Thyroid gland (tissue), 4 donors: ENCODE data around the gene MSMP. TPM values are rescaled to one million over a fixed set of nuclear protein-coding genes. Genes with fewer than 3 reads are reported as not detected.

Experiments used
- DNase-seq, 2 donors: peaks; one replicate each; pipeline ENCODE4 v3.0.0-alpha.2; 2019
- H3K27ac ChIP-seq, 3 donors: fragments of 200-600 bp; sonication (generic); 1 replicate in 2 of 3; 2 replicates in 1 of 3; pipeline ENCODE4 v1.5.1; 2016 to 2019; ENCODE audit warnings: mild to moderate bottlenecking in 1 of 3, moderate library complexity in 1 of 3
- H3K27me3 ChIP-seq: fragments of 200-600 bp; sonication (generic); one replicate; pipeline ENCODE4 v1.5.1; 2019
- H3K36me3 ChIP-seq, 2 donors: fragments of 200-600 bp; sonication (generic); one replicate each; pipeline ENCODE4 v1.5.1; 2016 to 2019
- H3K4me1 ChIP-seq, 2 donors: fragments of 200-600 bp; sonication (generic); one replicate each; pipeline ENCODE4 v1.5.1; 2017 to 2019
- H3K4me3 ChIP-seq, 3 donors: fragments of 200-600 bp; sonication (generic); replicated peaks in 1 of 3; 1 replicate in 2 of 3; 2 replicates in 1 of 3; pipeline ENCODE4 v1.5.1; 2016; ENCODE audit warnings: mild to moderate bottlenecking in 1 of 3
- H3K9me3 ChIP-seq: fragments of 200-600 bp; sonication (generic); one replicate; pipeline ENCODE4 v1.5.1; 2017
- CTCF ChIP-seq, 6 experiments: fragments of 200-600 bp in 3 of 6; fragments of 450-650 bp in 3 of 6; sonication (generic) in 3 of 6; IDR thresholded peaks; one replicate each; pipeline ENCODE4 v1.5.1; 2016 to 2019; ENCODE audit warnings: antibody characterized with exemption in 6 of 6, mild to moderate bottlenecking in 2 of 6, inconsistent platforms in 1 of 6, moderate library complexity in 1 of 6
- POLR2A ChIP-seq, 2 donors: fragments of 450-650 bp; IDR thresholded peaks; one replicate each; pipeline ENCODE4 v1.6.1; 2017; ENCODE audit warnings: antibody characterized with exemption in 2 of 2, mild to moderate bottlenecking in 2 of 2, moderate library complexity in 1 of 2
- WGBS, 2 donors: methylation state at CpG; one replicate each; pipeline ENCODE4 v1.1.5; 2017; 5-methylcytosine and 5-hydroxymethylcytosine counted together
- intact Hi-C: fragments of 100-400 bp; cut with DNase I; formaldehyde crosslinking; loops from one replicate; pipeline ENCODE4 v1.15.1; 2023
- total RNA-seq, 4 donors: library from RNA; depleted of rRNA; stranded (reverse); fragments of >200 nt; gene quantifications; one replicate each; pipeline ENCODE4 v1.2.3, GENCODE V29; 2016

MSMP gene
- total RNA-seq, 4 donors from 2014 or later: 0.67 TPM; not detected in 3

- Histone ChIP-seq H3K4me1 (peaks cover 8 to 13% of the 10 kb centered on the region in 2 donors), H3K4me3 (peak overlapping the region in 1 of 3 donors; percentile 38), H3K36me3 (no peaks in the 10 kb centered on the region), H3K27ac (peak overlapping the region in 2 of 3 donors; percentile 27 to 57), H3K27me3 (no peaks in the 10 kb centered on the region), H3K9me3 (no peaks in the 10 kb centered on the region)
- intact Hi-C loops: loop anchor here (5.0 kb wide), 1 partner anchor 35 kb away; the partner anchor contains the start of genes FAM221B and TMEM8B
- DNase-seq: no peak
- TF ChIP-seq POLR2A (IDR thresholded peaks at IDR 0.05) (no peak), CTCF (IDR thresholded peaks at IDR 0.05) (no peak)
- 85 to 87% methylated on average over 24 to 26 of the region's 34 CpGs for WGBS, 2 donors
These were observed 38.1 kb upstream of the MSMP start for GRCh38 chr9:35792024-35792813.

GRCh38 chr9:35791297-35791921 is 37.3 kb upstream of the MSMP start, which contains the start of gene NPR2:
Gene NPR2 (plus strand): TSS chr9:35791591. CDS start chr9:35792409, 818 bp downstream.
- TF ChIP-seq POLR2A (IDR thresholded peaks at IDR 0.05) (no peak), CTCF (IDR thresholded peaks at IDR 0.05) (peak in 1 of 6 experiments; percentile 7)

GRCh38 chr9:35790385-35791296 is 36.6 kb upstream of the MSMP start:
- no peaks in the 10 kb centered on the region for H3K36me3 ChIP-seq
- no peaks in the 10 kb centered on the region for H3K9me3 ChIP-seq
- TF ChIP-seq POLR2A (IDR thresholded peaks at IDR 0.05) (no peak), CTCF (IDR thresholded peaks at IDR 0.05) (peak; percentile 57 to 98 (median 85))
- peaks cover 8 to 13% of the 10 kb centered on the region in 2 donors for H3K4me1 ChIP-seq
- peak overlapping the region in 1 of 3 donors; percentile 38 for H3K4me3 ChIP-seq
- 53 to 55% methylated on average over 34 to 37 of the region's 37 CpGs for WGBS, 2 donors
- intact Hi-C loops: loop anchor here (5.0 kb wide), 1 partner anchor 37 kb away; the partner anchor contains the start of genes FAM221B and TMEM8B
- peak; percentile 70 to 73 for DNase-seq
- no peak overlapping the region for H3K27ac ChIP-seq
- no peaks in the 10 kb centered on the region for H3K27me3 ChIP-seq

More at GRCh38 chr9:35791297-35791921, 37.3 kb upstream of the MSMP start, which contains the start of gene NPR2:
- WGBS, 2 donors: 15 to 21% methylated on average over 14 to 23 of the region's 64 CpGs
- Histone ChIP-seq H3K36me3 (no peaks in the 10 kb centered on the region), H3K27ac (peak within 1 kb of the TSS in 2 of 3 donors; percentile 27 to 57), H3K4me1 (peaks cover 8 to 13% of the 10 kb centered on the region in 2 donors), H3K9me3 (no peaks in the 10 kb centered on the region), H3K4me3 (peak within 1 kb of the TSS in 1 of 3 donors; percentile 38), H3K27me3 (no peaks in the 10 kb centered on the region)
- intact Hi-C loops: loop anchor here (5.0 kb wide), 1 partner anchor 36 kb away; the partner anchor contains the start of genes FAM221B and TMEM8B
- DNase-seq: peak; percentile 37 to 43

- Histone ChIP-seq H3K4me1 (peaks cover 8 to 13% of the 10 kb centered on the region in 2 donors), H3K27me3 (no peaks in the 10 kb centered on the region), H3K27ac (no peak overlapping the region), H3K9me3 (no peaks in the 10 kb centered on the region), H3K4me3 (no peak overlapping the region), H3K36me3 (no peaks in the 10 kb centered on the region)
- intact Hi-C loops: loop anchor here (5.0 kb wide), 1 partner anchor 37 kb away; the partner anchor contains the start of genes FAM221B and TMEM8B
- TF ChIP-seq POLR2A (IDR thresholded peaks at IDR 0.05) (no peak), CTCF (IDR thresholded peaks at IDR 0.05) (no peak)
- WGBS, 2 donors: 31 to 34% methylated on average over 4 of the region's 4 CpGs
- no peak for DNase-seq
These were observed 35.9 kb upstream of the MSMP start for GRCh38 chr9:35790025-35790384.
